Activated CD4-positive, alpha-beta T cell treated with anti-CD3 and anti-CD28 coated beads, Interleukin-2, amount 50 U/mL, for 16 hours (primary cell): ENCODE results near the gene PRPF6.

Source experiments
- DNase-seq: peaks from one replicate; pipeline ENCODE4 v3.0.0-alpha.2; 2020

Gene PRPF6

GRCh38 chr20:64067733-64068307 lies 86.9 kb downstream of the PRPF6 start:
- DNase-seq: no peak

GRCh38 chr20:64068386-64069208 lies 87.7 kb downstream of the PRPF6 start:
- DNase-seq: no peak

- no peak for DNase-seq
Observed at GRCh38 chr20:64069209-64069613, 88.3 kb downstream of the PRPF6 start.

- DNase-seq: no peak
Observed at GRCh38 chr20:64069614-64070243, 88.8 kb downstream of the PRPF6 start.

- DNase-seq: no peak
Observed at GRCh38 chr20:64070244-64070993, 89.5 kb downstream of the PRPF6 start.

- DNase-seq: no peak
Observed at GRCh38 chr20:64071341-64072332, 90.7 kb downstream of the PRPF6 start.

- no peak for DNase-seq
Observed at GRCh38 chr20:64072498-64073063, 91.6 kb downstream of the PRPF6 start.

- no peak for DNase-seq
Observed at GRCh38 chr20:64073476-64074183, 92.7 kb downstream of the PRPF6 start.

- DNase-seq: no peak
Observed at GRCh38 chr20:64074184-64074789, 93.4 kb downstream of the PRPF6 start.

- DNase-seq: no peak
Observed at GRCh38 chr20:64074963-64075362, 94.0 kb downstream of the PRPF6 start.

GRCh38 chr20:64075556-64075955 lies 94.6 kb downstream of the PRPF6 start:
- DNase-seq: no peak

GRCh38 chr20:64076061-64076997 lies 95.4 kb downstream of the PRPF6 start:
- DNase-seq: no peak

GRCh38 chr20:64077094-64077493 lies 96.2 kb downstream of the PRPF6 start:
- DNase-seq: peak; percentile 63

GRCh38 chr20:64077541-64077875 lies 96.6 kb downstream of the PRPF6 start:
- no peak for DNase-seq

- DNase-seq: peak; percentile 74
Observed at GRCh38 chr20:64077876-64078551, 97.1 kb downstream of the PRPF6 start.

- no peak for DNase-seq
Observed at GRCh38 chr20:64078934-64079272, 98.0 kb downstream of the PRPF6 start.

GRCh38 chr20:64079273-64080012 lies 98.5 kb downstream of the PRPF6 start, which contains the start of gene RGS19:
Gene RGS19 (minus strand): TSS chr20:64079518. CDS start chr20:64076886, 2,632 bp downstream.
- DNase-seq: peak; percentile 79
